NCI-H1417 (cell line): ENCODE measurements around the gene LRIT3.
"Not testable (repeated sequence)": the region's sequence is repeated elsewhere in the genome, so short reads cannot be mapped to it uniquely, and the experiment has no call there.

Experiments
- DNase-seq, 3 experiments: peaks; one replicate each; lab custom pipeline; 2025; lab: John Stamatoyannopoulos, UW

LRIT3 gene

GRCh38 chr4:109850601-109851000, 2.7 kb downstream of the LRIT3 start:
- no peak for DNase-seq

GRCh38 chr4:109859426-109860300, 11.8 kb downstream of the LRIT3 start:
- not testable (repeated sequence) for DNase-seq

- no peak for DNase-seq
These were observed 13.4 kb downstream of the LRIT3 start for GRCh38 chr4:109861271-109861670.

- no peak for DNase-seq
These were observed 14.1 kb downstream of the LRIT3 start for GRCh38 chr4:109861916-109862511.

- no peak for DNase-seq
These were observed 16.2 kb downstream of the LRIT3 start for GRCh38 chr4:109864134-109864533.

GRCh38 chr4:109870061-109870460, 22.2 kb downstream of the LRIT3 start:
- DNase-seq: no peak

GRCh38 chr4:109872065-109872464, 24.2 kb downstream of the LRIT3 start:
- no peak for DNase-seq

- no peak for DNase-seq
These were observed 25.2 kb downstream of the LRIT3 start for GRCh38 chr4:109872950-109873656.

GRCh38 chr4:109873791-109874514, 26.0 kb downstream of the LRIT3 start:
- DNase-seq: no peak

- DNase-seq: no peak
These were observed 27.2 kb downstream of the LRIT3 start for GRCh38 chr4:109875106-109875505.

- not testable (repeated sequence) for DNase-seq
These were observed 27.6 kb downstream of the LRIT3 start for GRCh38 chr4:109875553-109875952.

- no peak for DNase-seq
These were observed 28.8 kb downstream of the LRIT3 start for GRCh38 chr4:109876634-109877265.

- DNase-seq: no peak
These were observed 29.5 kb downstream of the LRIT3 start for GRCh38 chr4:109877400-109877799.

GRCh38 chr4:109878355-109878754, 30.4 kb downstream of the LRIT3 start:
- no peak for DNase-seq

GRCh38 chr4:109879081-109879480, 31.2 kb downstream of the LRIT3 start:
- DNase-seq: no peak

- DNase-seq: no peak
These were observed 31.9 kb downstream of the LRIT3 start for GRCh38 chr4:109879636-109880314.

- no peak for DNase-seq
These were observed 38.4 kb downstream of the LRIT3 start for GRCh38 chr4:109886303-109886702.

GRCh38 chr4:109887071-109887470, 39.2 kb downstream of the LRIT3 start:
- no peak for DNase-seq

- DNase-seq: no peak
These were observed 42.2 kb downstream of the LRIT3 start for GRCh38 chr4:109890076-109890475.

- no peak for DNase-seq
These were observed 54.8 kb downstream of the LRIT3 start for GRCh38 chr4:109902559-109903251.
